NK-92 (cell line): ENCODE results near the gene LHX4.

Experiments used
- DNase-seq: peaks from one replicate; lab custom pipeline; 2025; ENCODE audit not compliant: unreplicated experiment; lab: John Stamatoyannopoulos, UW

LHX4 gene

GRCh38 chr1:180270530-180271271, 40.6 kb downstream of the LHX4 start:
- DNase-seq = no peak

DNA sequence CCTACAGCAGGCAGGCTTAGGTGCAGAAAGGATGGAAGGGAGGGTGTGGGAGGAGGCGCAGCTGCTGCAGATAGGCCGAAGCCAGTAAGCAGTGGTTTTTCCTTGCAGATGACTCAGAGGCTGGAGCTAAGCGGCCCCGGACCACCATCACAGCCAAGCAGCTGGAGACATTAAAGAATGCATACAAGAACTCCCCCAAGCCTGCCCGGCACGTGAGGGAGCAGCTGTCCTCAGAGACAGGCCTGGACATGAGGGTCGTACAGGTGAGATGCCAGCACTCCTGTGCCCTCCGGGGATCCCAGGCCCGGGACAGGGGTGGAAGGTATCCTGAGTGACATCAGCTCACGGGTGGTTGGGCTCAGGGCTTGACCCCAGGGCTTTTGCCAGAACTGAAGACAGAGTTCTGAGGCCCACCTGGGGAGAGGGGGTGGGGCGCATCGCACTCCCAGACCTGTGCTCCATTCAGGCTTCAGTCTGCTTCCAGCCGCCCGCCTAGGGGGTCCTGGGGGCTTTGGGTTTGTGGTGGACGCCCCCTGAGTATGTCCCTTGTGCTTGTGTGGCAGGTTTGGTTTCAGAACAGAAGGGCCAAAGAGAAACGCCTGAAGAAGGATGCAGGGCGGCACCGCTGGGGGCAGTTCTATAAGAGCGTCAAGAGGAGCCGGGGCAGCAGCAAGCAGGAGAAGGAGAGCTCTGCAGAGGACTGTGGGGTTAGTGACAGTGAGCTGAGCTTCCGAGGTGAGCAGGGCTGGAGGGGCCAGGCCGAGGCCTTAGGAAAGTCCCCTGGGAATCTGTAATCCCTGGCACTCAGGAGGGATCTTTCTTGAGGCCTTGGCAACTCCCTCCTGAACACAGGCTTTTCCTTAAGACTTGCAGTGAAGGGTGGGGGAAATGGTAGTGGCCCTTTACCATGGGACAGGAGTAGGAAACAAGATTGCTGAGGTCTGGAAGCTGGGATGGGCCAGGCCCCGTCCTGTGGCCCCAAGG, 41.5 kb downstream of the LHX4 start:
- DNase-seq = no peak

GRCh38 chr1:180272395-180272794, 42.3 kb downstream of the LHX4 start:
- DNase-seq = no peak

DNA sequence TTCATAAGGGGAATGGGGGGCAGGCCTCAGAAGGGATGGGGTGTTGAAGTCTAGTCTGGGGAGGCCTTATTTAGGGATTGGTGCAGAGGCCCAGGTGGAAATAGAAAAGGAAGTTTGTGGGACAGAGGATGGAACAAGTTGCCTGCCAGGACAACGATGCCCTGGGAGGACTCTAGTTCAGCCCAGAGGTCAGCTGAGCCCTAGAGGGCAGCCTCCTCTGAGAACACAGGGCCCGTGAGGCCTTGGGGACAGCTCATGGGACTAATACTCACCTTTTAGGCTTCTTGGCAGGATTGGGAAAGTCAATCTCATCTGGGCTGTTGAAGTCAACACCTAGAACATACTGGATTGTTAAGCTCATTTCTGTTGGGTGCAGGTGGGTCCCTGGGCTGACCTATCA, 43.0 kb downstream of the LHX4 start:
- DNase-seq = no peak

GRCh38 chr1:180274221-180274620, 44.2 kb downstream of the LHX4 start:
- DNase-seq = no peak

- DNase-seq = no peak
These were observed 45.7 kb downstream of the LHX4 start for GRCh38 chr1:180275726-180276125.

DNA sequence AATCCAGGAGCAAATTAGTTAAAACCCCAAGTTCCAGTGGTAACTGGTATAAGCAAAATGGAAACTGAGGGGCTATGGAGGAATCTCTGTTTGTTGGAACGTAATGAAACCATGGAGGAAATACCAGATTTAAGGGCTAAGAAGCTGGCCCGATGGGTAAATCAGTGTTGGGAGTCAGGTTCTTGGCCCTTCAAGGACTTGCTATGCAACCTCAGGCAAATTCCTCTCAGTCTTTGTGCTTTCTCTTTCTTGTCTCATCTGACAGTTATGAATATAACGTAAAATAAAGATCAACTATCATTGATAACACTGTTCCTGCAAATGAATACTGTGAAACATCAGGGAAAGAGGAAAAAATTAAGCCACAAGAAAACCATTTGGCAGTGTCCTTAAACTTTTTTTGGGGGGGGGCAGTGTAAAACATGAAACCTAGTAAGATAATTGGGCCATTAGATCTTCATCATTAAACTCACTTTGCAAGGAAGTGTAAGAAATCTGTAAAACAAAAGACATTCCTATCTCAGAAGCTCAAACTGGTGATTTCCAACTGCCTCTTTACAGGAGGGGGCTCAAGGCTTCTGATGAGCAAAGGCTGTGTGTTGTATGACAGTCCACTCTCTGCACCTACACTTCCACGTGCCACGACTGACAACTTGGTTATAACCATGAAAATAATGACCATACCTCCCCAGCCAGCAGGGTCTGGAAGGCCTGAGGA, 47.6 kb downstream of the LHX4 start:
- DNase-seq = no peak

DNA sequence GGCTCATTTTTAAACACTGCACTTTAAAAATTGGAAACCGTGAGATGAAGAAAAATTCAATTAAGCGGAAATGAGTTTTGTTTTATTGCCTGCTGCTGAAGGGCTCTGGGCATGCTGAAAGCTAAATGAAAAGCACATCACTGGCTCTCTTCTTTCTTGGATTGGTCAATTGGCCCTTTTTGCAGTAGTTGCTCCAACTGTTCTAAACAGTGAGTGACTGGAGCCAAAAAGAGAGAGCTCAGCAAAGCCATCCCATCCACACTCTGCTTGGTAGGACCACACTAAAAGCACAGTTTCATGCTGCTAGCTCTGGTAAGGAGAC, 48.1 kb downstream of the LHX4 start:
- DNase-seq = no peak

- DNase-seq = no peak
These were observed 48.7 kb downstream of the LHX4 start for GRCh38 chr1:180278596-180279395.

DNA sequence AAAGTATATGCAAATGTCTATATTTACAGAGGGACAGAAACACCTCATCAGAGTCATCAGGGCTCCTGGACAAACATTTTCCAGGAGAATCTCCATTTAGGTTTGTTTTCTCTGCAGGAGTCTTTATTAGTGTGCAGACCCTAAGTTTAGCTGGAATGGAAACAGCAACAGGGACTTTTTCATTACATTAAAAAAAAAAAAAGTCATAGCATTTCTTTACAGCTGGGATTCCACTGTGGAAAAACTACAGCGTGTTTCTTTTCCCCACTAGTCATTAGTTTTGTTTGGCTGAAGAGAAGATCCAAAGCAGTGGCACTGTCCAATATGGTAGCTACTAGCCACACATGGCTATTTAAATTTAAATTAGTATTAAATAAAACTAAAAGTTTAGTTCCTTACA, 49.6 kb downstream of the LHX4 start:
- no peak for DNase-seq

GRCh38 chr1:180280617-180281016, 50.6 kb downstream of the LHX4 start:
- DNase-seq = no peak

DNA sequence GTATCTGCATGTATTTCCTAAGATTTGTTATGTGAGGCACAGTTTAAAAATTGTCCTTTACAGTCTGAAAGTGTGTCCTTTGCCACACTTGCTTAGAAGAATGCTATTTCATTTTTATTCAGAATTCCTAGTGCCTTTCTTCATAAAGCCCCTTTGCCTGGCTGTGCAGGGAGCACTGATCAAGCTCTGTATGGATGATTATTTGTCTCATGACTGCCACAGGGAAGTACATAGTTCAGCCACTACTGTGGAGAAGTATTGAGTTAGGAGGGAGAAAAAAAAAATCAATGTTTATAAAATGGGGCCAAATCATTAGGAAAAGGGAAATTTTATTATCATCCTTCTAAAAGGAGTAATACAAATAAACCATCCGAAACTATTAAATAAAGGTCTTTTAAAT, 51.4 kb downstream of the LHX4 start:
- no peak for DNase-seq

- no peak for DNase-seq
These were observed 52.5 kb downstream of the LHX4 start for GRCh38 chr1:180282401-180283044.

DNA sequence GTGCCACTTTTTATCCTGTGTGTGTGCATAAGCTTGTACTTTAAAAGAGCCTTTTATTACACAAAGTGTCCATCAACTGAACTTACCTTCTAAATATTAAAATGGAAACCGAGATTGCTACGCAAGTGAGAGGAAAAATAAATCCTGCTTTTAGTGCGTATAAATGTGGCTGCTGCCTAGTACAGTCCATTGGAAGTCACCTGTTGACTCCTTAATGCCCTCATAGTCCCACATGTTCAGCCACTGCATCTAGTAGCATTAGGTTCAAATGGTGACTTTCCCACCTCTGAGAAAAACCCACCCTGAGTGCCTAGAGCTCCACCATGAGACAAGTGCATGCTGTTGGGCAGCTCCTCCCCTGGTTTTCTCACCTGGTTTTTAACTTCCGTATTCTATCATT, 53.0 kb downstream of the LHX4 start:
- DNase-seq = no peak

- no peak for DNase-seq
These were observed 56.4 kb downstream of the LHX4 start for GRCh38 chr1:180286417-180286816.

DNA sequence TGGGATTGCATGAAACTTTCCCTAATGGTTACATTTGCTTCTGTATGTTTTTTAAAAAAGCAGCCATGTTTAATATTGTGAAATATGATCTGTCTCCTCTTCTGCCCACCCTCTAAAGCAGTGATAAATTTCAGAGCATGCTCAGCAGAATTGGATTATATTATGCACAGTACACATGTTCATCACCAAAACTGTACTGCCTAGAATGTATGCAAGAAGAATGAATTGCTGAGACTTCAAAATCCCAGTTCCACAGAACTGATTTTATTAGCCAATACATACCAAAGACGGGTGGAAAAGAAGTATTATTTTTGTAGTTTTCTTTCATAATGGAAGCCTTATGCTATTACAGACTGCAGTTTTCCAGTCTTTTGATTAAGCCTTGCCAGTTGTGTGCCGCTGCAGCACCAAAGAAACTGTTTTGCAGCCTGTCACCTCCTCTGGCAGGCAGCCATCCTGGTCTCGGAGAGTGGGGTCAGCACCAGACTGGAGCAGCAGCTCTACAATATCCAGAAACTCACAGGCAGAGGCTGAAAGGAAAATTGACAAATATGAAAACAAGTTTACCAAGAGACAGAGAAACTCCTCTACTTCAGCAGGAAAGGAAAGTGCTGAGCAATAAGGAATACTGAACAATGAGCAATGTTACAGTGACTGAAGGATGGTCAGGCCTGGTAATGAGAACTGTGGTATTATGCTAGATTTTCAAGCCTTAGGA, 58.1 kb downstream of the LHX4 start:
- DNase-seq = no peak

DNA sequence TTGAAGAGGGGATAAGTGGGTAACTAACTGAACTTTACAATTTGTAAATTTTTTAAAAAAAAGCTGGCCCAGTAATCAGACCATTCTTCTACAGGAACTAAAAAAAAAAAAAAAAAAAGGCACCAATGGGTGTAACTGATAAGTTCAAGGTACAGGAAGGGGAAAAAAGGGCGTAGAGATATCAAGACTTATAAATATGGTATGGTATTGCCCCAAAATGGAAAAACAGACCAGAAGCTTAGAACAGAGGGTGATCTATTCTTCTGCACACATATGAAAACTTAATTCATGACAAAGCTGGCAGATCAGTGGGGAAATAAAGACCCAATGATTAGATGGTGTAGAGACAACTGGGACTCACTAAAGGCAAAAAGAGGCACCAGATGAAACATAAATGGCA, 58.9 kb downstream of the LHX4 start:
- no peak for DNase-seq

DNA sequence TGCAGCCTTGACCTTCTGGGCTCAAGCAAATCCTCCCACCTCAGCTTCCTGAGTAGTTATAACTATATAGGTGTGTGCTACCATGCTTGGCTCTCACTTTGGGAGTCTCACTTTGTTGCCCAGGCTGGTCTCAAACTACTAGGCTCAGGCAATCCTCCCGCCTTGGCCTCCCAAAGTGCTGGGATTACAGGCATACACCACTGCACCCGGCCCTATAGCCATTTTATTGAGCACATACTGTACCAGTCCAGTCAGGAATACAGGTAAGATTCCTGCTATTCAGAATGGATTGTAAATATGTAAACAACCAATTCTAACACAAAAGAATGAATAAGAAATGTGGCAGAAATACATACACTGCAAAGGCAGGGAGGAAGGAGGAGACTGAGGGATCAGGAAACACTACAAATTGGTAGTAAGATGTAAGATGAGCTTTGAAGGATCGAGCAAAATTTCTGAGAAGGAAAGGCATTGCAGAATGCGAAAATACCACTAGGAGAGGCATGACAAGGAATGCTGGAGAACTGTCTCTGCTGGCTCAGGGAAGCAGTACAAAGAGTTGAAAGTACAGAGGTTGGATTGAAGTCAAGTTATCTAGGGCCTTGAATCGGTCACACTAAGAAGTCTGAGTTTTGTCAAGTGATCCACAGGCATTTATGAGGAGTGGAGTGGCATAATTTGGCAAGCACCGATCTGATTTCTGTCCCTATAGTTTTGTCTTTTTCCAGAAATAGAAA, 60.4 kb downstream of the LHX4 start:
- no peak for DNase-seq

DNA sequence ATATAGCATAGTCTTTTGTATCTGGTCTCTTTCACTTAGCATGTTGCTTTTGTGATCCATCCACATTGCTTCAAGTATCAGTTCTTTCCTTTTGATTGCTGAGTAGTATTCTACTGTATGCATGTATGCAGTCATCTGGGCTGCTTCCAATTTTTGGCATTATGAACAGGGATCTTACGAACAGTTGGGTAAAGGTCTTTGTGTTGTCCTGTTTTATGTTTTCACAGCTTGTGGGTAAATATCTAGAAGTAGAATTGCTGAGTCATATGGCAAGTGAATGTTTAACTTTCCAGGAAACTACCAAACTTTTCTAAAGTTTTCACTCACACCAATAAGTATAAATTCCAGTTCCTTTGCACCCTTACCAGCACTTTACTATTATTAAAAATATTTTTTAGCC, 60.9 kb downstream of the LHX4 start:
- no peak for DNase-seq
